MM.1S (cell line): ENCODE measurements around the gene PDE2A.

Experiments used
- DNase-seq: peaks from one replicate; pipeline ENCODE4 v3.0.0-alpha.2; 2015
- H2AFZ ChIP-seq: fragments of 300-600 bp; sonication (generic); 2 replicates; pipeline ENCODE4 v1.6.0; 2016; ENCODE audit warnings: antibody characterized with exemption, low read length
- H3F3A ChIP-seq: fragments of 300-600 bp; sonication (generic); 2 replicates; pipeline ENCODE4 v1.6.1; 2016; ENCODE audit warnings: mild to moderate bottlenecking, antibody characterized with exemption, low read length, moderate library complexity, mixed read lengths; ENCODE audit not compliant: insufficient read depth
- H3K27ac ChIP-seq: fragments of 300-600 bp; sonication (generic); 2 replicates; pipeline ENCODE4 v1.5.1; 2016; ENCODE audit warnings: mild to moderate bottlenecking, low read length
- H3K27me3 ChIP-seq: fragments of 300-600 bp; sonication (generic); replicated peaks from 2 replicates; pipeline ENCODE4 v1.6.0; 2016; ENCODE audit warnings: low read length; ENCODE audit not compliant: insufficient read depth
- H3K36me3 ChIP-seq: fragments of 300-600 bp; sonication (generic); replicated peaks from 2 replicates; pipeline ENCODE4 v1.6.1; 2016; ENCODE audit warnings: mild to moderate bottlenecking, low read length, mixed read lengths; ENCODE audit not compliant: insufficient read depth
- H3K4me1 ChIP-seq: fragments of 300-600 bp; sonication (generic); 2 replicates; pipeline ENCODE4 v1.6.1; 2016; ENCODE audit warnings: low read length, mixed read lengths
- H3K4me2 ChIP-seq: fragments of 300-600 bp; sonication (generic); 2 replicates; pipeline ENCODE4 v1.6.0; 2016; ENCODE audit warnings: low read depth, low read length
- H3K4me3 ChIP-seq: fragments of 300-600 bp; sonication (generic); 2 replicates; pipeline ENCODE4 v1.5.1; 2016; ENCODE audit warnings: low read length, mixed read lengths
- H3K79me2 ChIP-seq: fragments of 300-600 bp; sonication (generic); 2 replicates; pipeline ENCODE4 v1.6.1; 2016; ENCODE audit warnings: mixed run types, low read length, mixed read lengths
- H3K9ac ChIP-seq: fragments of 300-600 bp; sonication (generic); 2 replicates; pipeline ENCODE4 v1.6.1; 2016; ENCODE audit warnings: low read length, mixed read lengths
- H3K9me2 ChIP-seq: fragments of 300-600 bp; sonication (generic); replicated peaks from 2 replicates; pipeline ENCODE4 v1.6.1; 2016; ENCODE audit warnings: mild to moderate bottlenecking, low read length, mixed read lengths; ENCODE audit not compliant: insufficient read depth
- H3K9me3 ChIP-seq: fragments of 300-600 bp; sonication (generic); replicated peaks from 2 replicates; pipeline ENCODE4 v1.6.1; 2016; ENCODE audit warnings: mild to moderate bottlenecking, low read length, mixed read lengths; ENCODE audit not compliant: insufficient read depth
- H4K20me1 ChIP-seq: fragments of 300-600 bp; sonication (generic); 2 replicates; pipeline ENCODE4 v1.6.1; 2016; ENCODE audit warnings: mild to moderate bottlenecking, low read length, moderate library complexity, mixed read lengths; ENCODE audit not compliant: insufficient read depth
- EZH2 ChIP-seq: fragments of 300-600 bp; sonication (generic); optimal IDR thresholded peaks from 2 replicates; pipeline ENCODE3; 2017; ENCODE audit warnings: low read depth, mild to moderate bottlenecking, antibody characterized with exemption, low read length, mixed read lengths
- EZH2phosphoT487 ChIP-seq: fragments of 300-600 bp; sonication (generic); IDR thresholded peaks from 2 replicates; pipeline ENCODE4 v1.6.1; 2018; ENCODE audit warnings: antibody characterized with exemption, low read length
- TF ChIP-seq, protein P1 (sequence below): fragments of 300-600 bp; sonication (generic); IDR thresholded peaks from 2 replicates; pipeline ENCODE4 v1.5.1; 2016; ENCODE audit warnings: antibody characterized with exemption, low read length, mixed read lengths

PDE2A gene

DNA sequence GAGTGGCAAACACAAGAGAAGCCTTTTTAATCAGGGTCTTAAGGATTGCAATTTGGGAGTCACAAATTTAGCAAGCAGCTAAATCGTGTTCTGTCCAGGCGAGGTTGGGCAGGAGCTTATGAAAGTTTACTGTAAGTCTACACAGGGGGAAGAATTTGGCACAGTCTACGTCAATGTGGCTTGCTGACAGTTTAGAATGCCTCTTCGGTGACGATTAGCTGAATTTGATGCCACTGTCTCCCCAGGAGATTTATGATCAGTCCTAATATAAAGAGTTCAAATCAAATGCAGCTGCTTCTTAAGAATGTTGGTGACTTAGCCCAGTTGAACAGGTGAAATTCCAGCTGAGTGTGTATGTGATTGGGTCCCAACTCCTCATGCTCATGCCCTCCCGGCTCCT, 125.8 kb downstream of the PDE2A start:
- Histone ChIP-seq H3K4me2 (no peak overlapping the region), H3K4me1 (no peaks in the 10 kb centered on the region), H3K4me3 (no peak overlapping the region), H3K9me2 (no peaks in the 10 kb centered on the region), H3K27me3 (0 out of 2 replicates have a peak, but pooled peaks cover 3% of the 10 kb centered on the region), H3F3A (no peaks in the 10 kb centered on the region), H4K20me1 (no peaks in the 10 kb centered on the region), H3K27ac (no peak overlapping the region), H3K36me3 (no peaks in the 10 kb centered on the region), H3K79me2 (no peaks in the 10 kb centered on the region), H3K9ac (no peak overlapping the region), H2AFZ (no peak overlapping the region), H3K9me3 (no peaks in the 10 kb centered on the region)
- no peak for DNase-seq
- TF ChIP-seq EZH2phosphoT487 = no peak
- TF ChIP-seq, protein P1, sequence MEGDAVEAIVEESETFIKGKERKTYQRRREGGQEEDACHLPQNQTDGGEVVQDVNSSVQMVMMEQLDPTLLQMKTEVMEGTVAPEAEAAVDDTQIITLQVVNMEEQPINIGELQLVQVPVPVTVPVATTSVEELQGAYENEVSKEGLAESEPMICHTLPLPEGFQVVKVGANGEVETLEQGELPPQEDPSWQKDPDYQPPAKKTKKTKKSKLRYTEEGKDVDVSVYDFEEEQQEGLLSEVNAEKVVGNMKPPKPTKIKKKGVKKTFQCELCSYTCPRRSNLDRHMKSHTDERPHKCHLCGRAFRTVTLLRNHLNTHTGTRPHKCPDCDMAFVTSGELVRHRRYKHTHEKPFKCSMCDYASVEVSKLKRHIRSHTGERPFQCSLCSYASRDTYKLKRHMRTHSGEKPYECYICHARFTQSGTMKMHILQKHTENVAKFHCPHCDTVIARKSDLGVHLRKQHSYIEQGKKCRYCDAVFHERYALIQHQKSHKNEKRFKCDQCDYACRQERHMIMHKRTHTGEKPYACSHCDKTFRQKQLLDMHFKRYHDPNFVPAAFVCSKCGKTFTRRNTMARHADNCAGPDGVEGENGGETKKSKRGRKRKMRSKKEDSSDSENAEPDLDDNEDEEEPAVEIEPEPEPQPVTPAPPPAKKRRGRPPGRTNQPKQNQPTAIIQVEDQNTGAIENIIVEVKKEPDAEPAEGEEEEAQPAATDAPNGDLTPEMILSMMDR = no peak
- TF ChIP-seq EZH2 = no peak

DNA sequence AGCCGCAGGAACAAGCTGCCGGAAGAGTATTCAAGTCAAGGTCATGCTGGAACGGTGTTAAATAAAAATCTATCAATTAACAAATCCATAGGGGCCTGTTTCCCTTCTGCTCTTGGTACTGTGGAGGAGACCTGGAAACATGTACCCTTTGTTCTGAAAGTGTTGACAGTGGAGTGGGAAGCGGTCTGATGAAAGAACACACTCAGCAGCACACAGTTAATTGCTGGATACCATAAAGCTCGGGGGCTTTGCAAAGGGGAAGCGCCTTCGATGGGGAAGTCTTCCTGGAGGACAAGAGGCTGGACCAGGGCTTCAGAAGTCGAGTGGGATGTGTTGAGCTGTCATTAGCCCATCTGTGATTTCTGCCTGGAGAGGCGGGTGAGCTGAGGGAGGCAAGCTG, 127.4 kb downstream of the PDE2A start:
- Histone ChIP-seq H3K9me3 (no peaks in the 10 kb centered on the region), H3K4me2 (no peak overlapping the region), H3K4me3 (no peak overlapping the region), H3K9me2 (no peaks in the 10 kb centered on the region), H3K27me3 (no peaks in the 10 kb centered on the region), H4K20me1 (no peaks in the 10 kb centered on the region), H3K27ac (no peak overlapping the region), H3K36me3 (no peaks in the 10 kb centered on the region), H3K79me2 (no peaks in the 10 kb centered on the region), H3K9ac (no peak overlapping the region), H2AFZ (no peak overlapping the region), H3K4me1 (no peaks in the 10 kb centered on the region), H3F3A (no peaks in the 10 kb centered on the region)
- DNase-seq = no peak
- no peak for TF ChIP-seq EZH2
- no peak for TF ChIP-seq EZH2phosphoT487
- TF ChIP-seq, protein P1 = no peak

DNA sequence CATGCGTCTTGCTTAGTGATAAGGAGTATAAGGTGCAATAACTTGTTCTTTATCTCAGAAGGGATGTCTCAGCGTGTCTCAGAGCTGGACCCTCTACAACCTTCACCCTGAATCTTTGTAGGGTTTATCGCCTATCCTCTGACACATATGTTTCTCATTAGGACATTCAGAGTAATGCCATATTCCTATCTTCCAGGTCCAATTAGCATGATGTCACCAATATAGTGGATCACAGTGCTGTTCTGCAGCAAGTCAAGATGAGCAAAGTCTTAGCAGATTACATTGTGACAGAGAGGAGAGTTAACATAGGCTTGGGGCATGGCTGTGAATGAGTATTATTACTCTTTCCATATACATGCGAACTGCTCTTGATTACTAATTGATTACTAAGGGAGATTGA, 129.6 kb downstream of the PDE2A start:
- no peak overlapping the region for H3K4me2 ChIP-seq
- no peak overlapping the region for H3K27ac ChIP-seq
- H4K20me1 ChIP-seq = no peaks in the 10 kb centered on the region
- no peaks in the 10 kb centered on the region for H3K9me2 ChIP-seq
- no peaks in the 10 kb centered on the region for H3K4me1 ChIP-seq
- no peaks in the 10 kb centered on the region for H3K79me2 ChIP-seq
- no peak for DNase-seq
- no peak overlapping the region for H2AFZ ChIP-seq
- no peak overlapping the region for H3K4me3 ChIP-seq
- H3K36me3 ChIP-seq = no peaks in the 10 kb centered on the region
- no peaks in the 10 kb centered on the region for H3F3A ChIP-seq
- H3K9me3 ChIP-seq = no peaks in the 10 kb centered on the region
- H3K27me3 ChIP-seq = no peaks in the 10 kb centered on the region
- H3K9ac ChIP-seq = no peak overlapping the region
- TF ChIP-seq EZH2phosphoT487 (no peak), EZH2 (no peak)
- TF ChIP-seq, protein P1 = no peak
